ENCODE measurements around the gene ZBTB25.

DNA sequence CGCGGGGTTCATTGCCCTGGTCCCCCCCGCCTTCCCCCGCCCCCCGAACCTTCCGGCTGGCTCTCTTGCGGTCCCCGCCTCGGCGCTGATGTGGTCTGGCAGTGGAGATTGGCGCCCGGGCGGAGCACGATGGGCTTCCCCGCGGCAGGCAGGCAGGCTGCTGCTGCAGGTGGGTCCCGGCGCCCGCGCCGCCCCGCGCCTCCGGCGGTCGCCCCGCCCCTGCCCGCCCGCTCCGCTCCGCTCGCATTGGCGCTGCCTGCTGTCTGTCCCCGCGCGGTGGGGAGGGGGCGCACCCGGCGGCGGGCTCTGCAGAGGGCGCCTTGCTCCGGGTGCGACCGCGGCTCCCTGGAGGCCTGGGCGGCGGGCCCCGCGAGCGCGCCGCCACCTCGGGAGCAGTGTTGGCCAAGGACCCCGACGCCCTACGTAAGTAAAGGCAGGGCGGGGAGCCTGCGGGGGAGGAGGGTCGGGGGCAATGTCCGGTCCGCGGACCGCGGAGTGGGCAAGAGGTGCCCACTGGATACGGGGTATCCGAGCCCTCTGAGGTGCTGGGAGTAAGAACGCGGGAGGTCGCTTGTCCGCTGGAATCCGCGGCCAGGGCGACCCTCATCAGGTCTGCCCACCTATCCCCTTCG, 38.3 kb downstream of the ZBTB25 start, which contains the start of gene AKAP5:
- TF ChIP-seq, protein P1, sequence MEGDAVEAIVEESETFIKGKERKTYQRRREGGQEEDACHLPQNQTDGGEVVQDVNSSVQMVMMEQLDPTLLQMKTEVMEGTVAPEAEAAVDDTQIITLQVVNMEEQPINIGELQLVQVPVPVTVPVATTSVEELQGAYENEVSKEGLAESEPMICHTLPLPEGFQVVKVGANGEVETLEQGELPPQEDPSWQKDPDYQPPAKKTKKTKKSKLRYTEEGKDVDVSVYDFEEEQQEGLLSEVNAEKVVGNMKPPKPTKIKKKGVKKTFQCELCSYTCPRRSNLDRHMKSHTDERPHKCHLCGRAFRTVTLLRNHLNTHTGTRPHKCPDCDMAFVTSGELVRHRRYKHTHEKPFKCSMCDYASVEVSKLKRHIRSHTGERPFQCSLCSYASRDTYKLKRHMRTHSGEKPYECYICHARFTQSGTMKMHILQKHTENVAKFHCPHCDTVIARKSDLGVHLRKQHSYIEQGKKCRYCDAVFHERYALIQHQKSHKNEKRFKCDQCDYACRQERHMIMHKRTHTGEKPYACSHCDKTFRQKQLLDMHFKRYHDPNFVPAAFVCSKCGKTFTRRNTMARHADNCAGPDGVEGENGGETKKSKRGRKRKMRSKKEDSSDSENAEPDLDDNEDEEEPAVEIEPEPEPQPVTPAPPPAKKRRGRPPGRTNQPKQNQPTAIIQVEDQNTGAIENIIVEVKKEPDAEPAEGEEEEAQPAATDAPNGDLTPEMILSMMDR (IDR thresholded peaks at IDR 0.05) = no peak
- TF ChIP-seq EP300 (IDR thresholded peaks at IDR 0.05) = no peak
- no peak for TF ChIP-seq POLR2AphosphoS5 (IDR thresholded peaks at IDR 0.05)

Data from sigmoid colon (tissue), 4 donors.